Measurements from ENCODE around the gene EFR3B.

EFR3B gene

DNA sequence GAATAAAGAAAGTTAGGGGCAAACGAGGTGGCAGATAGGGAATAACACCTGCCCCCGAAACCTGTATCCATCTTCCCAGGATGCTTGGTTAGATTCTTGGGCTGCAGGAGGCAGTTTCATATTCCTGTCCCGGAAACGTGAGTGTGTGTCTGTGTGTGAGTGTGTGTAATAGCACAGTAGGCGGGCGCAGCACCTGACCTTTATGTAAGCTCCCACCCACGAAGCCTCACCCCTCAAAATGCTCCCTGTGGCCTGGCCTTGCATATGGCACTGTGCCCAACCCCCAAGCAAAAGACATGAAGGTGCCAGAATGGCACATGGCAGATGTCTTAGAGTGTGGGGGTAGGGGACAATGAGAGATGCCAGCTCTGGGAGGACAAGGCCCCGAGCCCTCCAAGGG is 48.9 kb downstream of the EFR3B start:
- H4K20me1 ChIP-seq (ENCODE audit: control insufficient read depth, insufficient read depth, low read depth, low read length) = no peaks in the 10 kb centered on the region
- H3K27ac ChIP-seq (ENCODE audit: low read depth, low read length) = no peak overlapping the region
- H3K4me3 ChIP-seq (ENCODE audit: low read length) = no peak overlapping the region
- no peak overlapping the region for H3K4me2 ChIP-seq (ENCODE audit: low read length)
- no peaks in the 10 kb centered on the region for H3F3A ChIP-seq (ENCODE audit: control insufficient read depth, insufficient read depth)
- no peaks in the 10 kb centered on the region for H3K9me3 ChIP-seq (ENCODE audit: control insufficient read depth, insufficient read depth, low read length)
- H3K9me2 ChIP-seq (replicated peaks; ENCODE audit: control insufficient read depth, low read length) = no peaks in the 10 kb centered on the region
- no peaks in the 10 kb centered on the region for H3K4me1 ChIP-seq (ENCODE audit: control insufficient read depth, low read length)
- no peaks in the 10 kb centered on the region for H3K79me2 ChIP-seq (ENCODE audit: control insufficient read depth, low read length)
- no peak for TF ChIP-seq EZH2phosphoT487 (IDR thresholded peaks at IDR 0.05; ENCODE audit: borderline replicate concordance, low read length)
- TF ChIP-seq, protein P1, sequence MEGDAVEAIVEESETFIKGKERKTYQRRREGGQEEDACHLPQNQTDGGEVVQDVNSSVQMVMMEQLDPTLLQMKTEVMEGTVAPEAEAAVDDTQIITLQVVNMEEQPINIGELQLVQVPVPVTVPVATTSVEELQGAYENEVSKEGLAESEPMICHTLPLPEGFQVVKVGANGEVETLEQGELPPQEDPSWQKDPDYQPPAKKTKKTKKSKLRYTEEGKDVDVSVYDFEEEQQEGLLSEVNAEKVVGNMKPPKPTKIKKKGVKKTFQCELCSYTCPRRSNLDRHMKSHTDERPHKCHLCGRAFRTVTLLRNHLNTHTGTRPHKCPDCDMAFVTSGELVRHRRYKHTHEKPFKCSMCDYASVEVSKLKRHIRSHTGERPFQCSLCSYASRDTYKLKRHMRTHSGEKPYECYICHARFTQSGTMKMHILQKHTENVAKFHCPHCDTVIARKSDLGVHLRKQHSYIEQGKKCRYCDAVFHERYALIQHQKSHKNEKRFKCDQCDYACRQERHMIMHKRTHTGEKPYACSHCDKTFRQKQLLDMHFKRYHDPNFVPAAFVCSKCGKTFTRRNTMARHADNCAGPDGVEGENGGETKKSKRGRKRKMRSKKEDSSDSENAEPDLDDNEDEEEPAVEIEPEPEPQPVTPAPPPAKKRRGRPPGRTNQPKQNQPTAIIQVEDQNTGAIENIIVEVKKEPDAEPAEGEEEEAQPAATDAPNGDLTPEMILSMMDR (IDR thresholded peaks at IDR 0.05; ENCODE audit: low read depth, low read length, poor library complexity, severe bottlenecking) = no peak
- no peaks in the 10 kb centered on the region for H3K27me3 ChIP-seq (ENCODE audit: control insufficient read depth, low read length)
- H3K36me3 ChIP-seq (ENCODE audit: control insufficient read depth, low read length) = no peaks in the 10 kb centered on the region

DNA sequence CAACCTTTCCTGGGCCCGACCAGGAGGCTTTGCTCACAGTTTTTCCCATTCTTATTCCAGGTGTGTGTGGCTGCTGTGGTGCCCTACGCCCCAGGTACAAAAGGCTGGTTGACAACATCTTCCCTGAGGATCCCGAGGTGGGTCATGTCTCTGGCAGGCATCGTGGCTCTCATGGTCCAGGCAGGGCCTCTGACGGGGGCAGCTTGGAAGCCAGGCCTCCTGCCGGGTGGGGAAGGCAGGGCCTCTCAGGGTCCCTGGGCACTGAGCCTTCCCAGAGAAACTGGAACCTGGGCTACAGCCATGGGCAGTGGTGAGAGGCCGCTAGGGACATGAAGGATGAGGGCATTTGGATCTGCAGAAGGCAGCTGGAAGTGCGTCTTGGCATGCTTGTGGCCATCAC is 49.4 kb downstream of the EFR3B start:
- H3K27ac ChIP-seq (ENCODE audit: low read depth, low read length) = no peak overlapping the region
- H3K36me3 ChIP-seq (ENCODE audit: control insufficient read depth, low read length) = no peaks in the 10 kb centered on the region
- no peaks in the 10 kb centered on the region for H3K4me1 ChIP-seq (ENCODE audit: control insufficient read depth, low read length)

DNA sequence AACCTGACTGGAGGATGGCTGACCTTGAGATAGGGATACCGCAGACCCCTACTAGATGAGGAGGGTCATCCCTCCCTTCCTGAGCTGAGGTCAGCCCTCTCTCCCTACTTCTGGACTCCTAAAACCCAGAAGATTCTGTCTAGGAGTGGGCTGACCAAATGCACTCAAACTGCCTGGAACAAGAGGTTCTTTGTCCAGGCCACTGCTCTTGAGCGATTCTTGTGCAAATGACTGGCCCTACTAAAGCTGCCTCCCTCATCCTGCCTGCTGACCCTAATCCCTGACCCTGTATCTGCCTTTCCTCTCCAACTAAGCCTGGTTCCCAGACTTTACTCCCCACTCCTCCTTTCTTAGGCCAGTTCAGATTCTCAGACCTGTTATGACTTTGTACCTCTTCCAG is 56.2 kb downstream of the EFR3B start:
- no peaks in the 10 kb centered on the region for H3K79me2 ChIP-seq (ENCODE audit: control insufficient read depth, low read length)
- no peaks in the 10 kb centered on the region for H3K36me3 ChIP-seq (ENCODE audit: control insufficient read depth, low read length)
- H3K9me3 ChIP-seq (ENCODE audit: control insufficient read depth, insufficient read depth, low read length) = no peaks in the 10 kb centered on the region
- H3K4me3 ChIP-seq (ENCODE audit: low read length) = no peak overlapping the region
- TF ChIP-seq, protein P1 (IDR thresholded peaks at IDR 0.05; ENCODE audit: low read depth, low read length, poor library complexity, severe bottlenecking) = no peak
- H4K20me1 ChIP-seq (ENCODE audit: control insufficient read depth, insufficient read depth, low read depth, low read length) = no peaks in the 10 kb centered on the region
- H3F3A ChIP-seq (ENCODE audit: control insufficient read depth, insufficient read depth) = no peaks in the 10 kb centered on the region
- no peak overlapping the region for H3K4me2 ChIP-seq (ENCODE audit: low read length)
- H3K27me3 ChIP-seq (ENCODE audit: control insufficient read depth, low read length) = peaks cover 6% of the 10 kb centered on the region
- no peaks in the 10 kb centered on the region for H3K4me1 ChIP-seq (ENCODE audit: control insufficient read depth, low read length)
- H3K27ac ChIP-seq (ENCODE audit: low read depth, low read length) = no peak overlapping the region
- no peaks in the 10 kb centered on the region for H3K9me2 ChIP-seq (replicated peaks; ENCODE audit: control insufficient read depth, low read length)

More for the DNA sequence above, 49.4 kb downstream of the EFR3B start:
- TF ChIP-seq, protein P1 (IDR thresholded peaks at IDR 0.05; ENCODE audit: low read depth, low read length, poor library complexity, severe bottlenecking) = no peak
- no peak for TF ChIP-seq EZH2phosphoT487 (IDR thresholded peaks at IDR 0.05; ENCODE audit: borderline replicate concordance, low read length)
- H3K27me3 ChIP-seq (ENCODE audit: control insufficient read depth, low read length) = no peaks in the 10 kb centered on the region
- H3K9me2 ChIP-seq (replicated peaks; ENCODE audit: control insufficient read depth, low read length) = no peaks in the 10 kb centered on the region
- H3K4me3 ChIP-seq (ENCODE audit: low read length) = no peak overlapping the region
- no peaks in the 10 kb centered on the region for H3K79me2 ChIP-seq (ENCODE audit: control insufficient read depth, low read length)
- no peak overlapping the region for H3K4me2 ChIP-seq (ENCODE audit: low read length)
- H4K20me1 ChIP-seq (ENCODE audit: control insufficient read depth, insufficient read depth, low read depth, low read length) = no peaks in the 10 kb centered on the region
- no peaks in the 10 kb centered on the region for H3F3A ChIP-seq (ENCODE audit: control insufficient read depth, insufficient read depth)
- no peaks in the 10 kb centered on the region for H3K9me3 ChIP-seq (ENCODE audit: control insufficient read depth, insufficient read depth, low read length)
